Type B pancreatic cell (in vitro differentiated cells): Measurements from ENCODE around the gene PRMT7. TPM values are rescaled to one million over a fixed set of nuclear protein-coding genes. Genes with fewer than 3 reads are reported as not detected.

Experiments
- DNase-seq: peaks from one replicate; pipeline ENCODE4 v3.0.0; 2021; ENCODE audit warnings: mixed read lengths; ENCODE audit not compliant: unreplicated experiment; ENCODE audit errors: extremely low spot score
- H3K27ac Mint-ChIP-seq: 2 replicates; pipeline ENCODE4 v1.8.0; 2021; ENCODE audit warnings: mild to moderate bottlenecking, mixed read lengths
- H3K27me3 Mint-ChIP-seq: 2 replicates; pipeline ENCODE4 v1.8.0; 2021; ENCODE audit warnings: mixed read lengths
- H3K36me3 Mint-ChIP-seq: 2 replicates; pipeline ENCODE4 v1.8.0; 2021; ENCODE audit warnings: mixed read lengths
- H3K4me1 Mint-ChIP-seq: one replicate; pipeline ENCODE4 v1.8.0; 2021; ENCODE audit warnings: mixed read lengths; ENCODE audit not compliant: unreplicated experiment
- H3K4me3 Mint-ChIP-seq: 2 replicates; pipeline ENCODE4 v1.8.0; 2021; ENCODE audit warnings: mild to moderate bottlenecking, mixed read lengths
- H3K9me3 Mint-ChIP-seq: 2 replicates; pipeline ENCODE4 v1.8.0; 2021; ENCODE audit warnings: mixed read lengths
- CTCF ChIP-seq: fragments of 200-600 bp; sonication (generic); conservative IDR thresholded peaks from 2 replicates; pipeline ENCODE4 v1.5.0; 2021; ENCODE audit warnings: antibody characterized with exemption, mild to moderate bottlenecking
- total RNA-seq: library from RNA; stranded (reverse); gene quantifications from 2 replicates; pipeline ENCODE4 v1.2.1, GENCODE V29; 2021; ENCODE audit warnings: low replicate concordance

Gene PRMT7
- total RNA-seq, 1 donor from 2014 or later = 66.9 TPM

- Mint-ChIP-seq H3K4me3 (no peak overlapping the region), H3K9me3 (no peaks in the 10 kb centered on the region), H3K27ac (peak overlapping the region; percentile 33), H3K36me3 (no peaks in the 10 kb centered on the region), H3K4me1 (peaks cover 28% of the 10 kb centered on the region), H3K27me3 (no peaks in the 10 kb centered on the region)
- TF ChIP-seq CTCF = no peak
- DNase-seq = no peak
These were observed 78.2 kb downstream of the PRMT7 start for GRCh38 chr16:68389006-68389405.

- TF ChIP-seq CTCF = no peak
- H3K4me1 Mint-ChIP-seq = peaks cover 22% of the 10 kb centered on the region
- H3K36me3 Mint-ChIP-seq = no peaks in the 10 kb centered on the region
- no peak overlapping the region for H3K4me3 Mint-ChIP-seq
- H3K27me3 Mint-ChIP-seq = no peaks in the 10 kb centered on the region
- DNase-seq = no peak
- no peaks in the 10 kb centered on the region for H3K9me3 Mint-ChIP-seq
- no peak overlapping the region for H3K27ac Mint-ChIP-seq
These were observed 79.0 kb downstream of the PRMT7 start for GRCh38 chr16:68389750-68390371.

GRCh38 chr16:68393333-68393732 is 82.5 kb downstream of the PRMT7 start:
- H3K27ac Mint-ChIP-seq = no peak overlapping the region
- no peaks in the 10 kb centered on the region for H3K36me3 Mint-ChIP-seq
- H3K4me3 Mint-ChIP-seq = no peak overlapping the region
- TF ChIP-seq CTCF = no peak
- H3K27me3 Mint-ChIP-seq = no peaks in the 10 kb centered on the region
- peaks cover 17% of the 10 kb centered on the region for H3K4me1 Mint-ChIP-seq
- H3K9me3 Mint-ChIP-seq = no peaks in the 10 kb centered on the region
- no peak for DNase-seq

GRCh38 chr16:68395167-68395786 is 84.5 kb downstream of the PRMT7 start:
- H3K4me1 Mint-ChIP-seq = peaks cover 11% of the 10 kb centered on the region

GRCh38 chr16:68395815-68396214 is 85.0 kb downstream of the PRMT7 start:
- Mint-ChIP-seq H3K4me1 (peaks cover 11% of the 10 kb centered on the region), H3K36me3 (no peaks in the 10 kb centered on the region), H3K9me3 (no peaks in the 10 kb centered on the region), H3K4me3 (no peak overlapping the region), H3K27ac (no peak overlapping the region), H3K27me3 (no peaks in the 10 kb centered on the region)
- TF ChIP-seq CTCF = no peak
- no peak for DNase-seq

More at GRCh38 chr16:68395167-68395786, 84.5 kb downstream of the PRMT7 start:
- no peak for TF ChIP-seq CTCF
- no peaks in the 10 kb centered on the region for H3K36me3 Mint-ChIP-seq
- no peaks in the 10 kb centered on the region for H3K27me3 Mint-ChIP-seq
- H3K4me3 Mint-ChIP-seq = no peak overlapping the region
- no peaks in the 10 kb centered on the region for H3K9me3 Mint-ChIP-seq
- H3K27ac Mint-ChIP-seq = no peak overlapping the region
- DNase-seq = no peak
